Frontal cortex (tissue), 4 donors: ENCODE measurements around the gene SH3PXD2A. TPM values are rescaled to one million over a fixed set of nuclear protein-coding genes. Genes with fewer than 3 reads are reported as not detected.

Source experiments
- DNase-seq, 2 donors: peaks; one replicate each; pipeline ENCODE4 v3.0.0; 2012; ENCODE audit warnings: low spot score in 2 of 2
- FAIRE-seq: peaks from 2 replicates; lab custom pipeline; 2012; peaks lifted over from hg19 to GRCh38; lab: Jason Lieb, UNC
- total RNA-seq: library from RNA; depleted of rRNA; stranded (reverse); fragments of >200 nt; gene quantifications from one replicate; pipeline ENCODE4 v1.2.3, GENCODE V29; 2014
- donor health status: control.
- donor health status: control.
- donor health status: control.

Gene SH3PXD2A
- total RNA-seq, 1 donor from 2014 or later = 6.1 TPM

DNA sequence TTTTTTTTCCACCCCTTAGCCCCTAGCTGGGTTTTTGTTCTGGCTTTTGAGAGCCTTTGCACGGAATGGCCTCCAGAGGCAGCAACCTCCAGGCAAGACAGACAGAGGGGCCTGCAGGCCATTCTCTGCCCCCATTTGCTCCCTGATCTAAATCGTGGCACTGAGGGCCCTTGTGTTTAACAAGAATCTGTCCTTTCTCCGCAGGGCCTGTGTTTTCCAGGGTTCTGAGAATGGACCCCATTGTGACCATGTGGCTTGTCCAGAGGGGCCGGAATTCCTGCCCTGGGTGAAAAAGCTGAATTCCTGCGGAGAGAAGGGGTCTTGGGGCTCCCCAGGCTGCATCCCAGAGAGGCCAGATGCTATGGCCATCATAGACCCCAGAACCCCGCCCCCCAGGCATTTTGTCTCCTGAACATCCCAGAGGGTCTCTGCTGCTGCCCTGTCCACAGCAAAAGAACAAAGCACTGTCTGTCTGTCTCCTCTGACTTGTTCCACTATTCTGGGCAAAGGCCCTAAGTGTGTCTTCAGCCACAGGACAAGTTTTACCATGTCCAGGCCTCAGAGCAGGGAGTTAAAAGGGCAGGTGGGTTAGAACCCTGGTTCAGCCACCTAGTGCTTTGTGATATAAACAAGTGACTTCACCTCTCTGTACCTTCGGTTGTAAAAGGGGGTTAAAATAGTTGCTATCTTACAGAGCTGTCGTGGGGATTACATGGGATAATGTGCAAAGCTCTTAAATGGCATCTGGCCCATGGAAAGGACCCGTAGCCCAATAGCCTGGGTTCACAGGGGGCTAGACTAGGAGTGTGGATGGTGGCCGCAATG is 155.6 kb downstream of the SH3PXD2A start:
- FAIRE-seq (no peak), DNase-seq (no peak)

DNA sequence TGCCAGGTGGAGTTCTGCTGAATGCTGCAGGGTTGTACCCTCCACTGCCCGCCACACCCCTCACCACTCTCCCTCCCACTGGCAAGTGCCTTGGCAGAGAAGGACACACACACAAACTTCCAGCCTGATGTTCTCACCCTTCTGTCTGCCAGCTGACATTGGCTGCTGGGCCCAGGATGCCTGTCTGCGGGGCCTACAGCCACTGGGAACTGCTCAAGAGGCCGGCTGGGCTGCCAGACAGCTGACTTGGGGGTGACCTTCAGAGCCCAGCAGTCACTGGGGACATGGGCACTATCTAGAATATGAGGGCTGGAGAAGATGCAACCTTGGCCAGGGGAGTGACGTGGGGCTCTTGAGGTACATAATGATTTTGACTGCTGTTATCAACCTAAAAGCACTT is 157.1 kb downstream of the SH3PXD2A start:
- DNase-seq (no peak), FAIRE-seq (no peak)

DNA sequence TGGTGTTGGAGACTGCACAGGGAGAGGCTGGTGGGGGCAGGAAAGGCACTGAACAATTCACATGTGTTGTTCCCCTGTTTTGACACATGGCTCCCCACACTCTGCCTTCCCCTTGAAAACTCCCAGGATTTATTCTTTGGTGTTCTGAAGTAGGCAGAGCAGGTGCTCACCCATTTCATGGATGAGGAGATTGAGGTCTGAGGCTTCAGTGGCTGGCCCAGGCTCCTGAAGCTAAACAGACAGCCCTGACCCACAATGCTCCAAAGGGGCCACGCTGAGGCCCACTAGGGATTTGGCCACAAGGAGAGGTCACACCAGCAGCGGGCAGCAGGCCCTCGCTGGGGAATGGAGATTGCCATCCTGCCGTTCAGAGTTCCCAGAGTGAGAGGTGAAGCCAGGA is 157.6 kb downstream of the SH3PXD2A start:
- FAIRE-seq = no peak
- no peak for DNase-seq

DNA sequence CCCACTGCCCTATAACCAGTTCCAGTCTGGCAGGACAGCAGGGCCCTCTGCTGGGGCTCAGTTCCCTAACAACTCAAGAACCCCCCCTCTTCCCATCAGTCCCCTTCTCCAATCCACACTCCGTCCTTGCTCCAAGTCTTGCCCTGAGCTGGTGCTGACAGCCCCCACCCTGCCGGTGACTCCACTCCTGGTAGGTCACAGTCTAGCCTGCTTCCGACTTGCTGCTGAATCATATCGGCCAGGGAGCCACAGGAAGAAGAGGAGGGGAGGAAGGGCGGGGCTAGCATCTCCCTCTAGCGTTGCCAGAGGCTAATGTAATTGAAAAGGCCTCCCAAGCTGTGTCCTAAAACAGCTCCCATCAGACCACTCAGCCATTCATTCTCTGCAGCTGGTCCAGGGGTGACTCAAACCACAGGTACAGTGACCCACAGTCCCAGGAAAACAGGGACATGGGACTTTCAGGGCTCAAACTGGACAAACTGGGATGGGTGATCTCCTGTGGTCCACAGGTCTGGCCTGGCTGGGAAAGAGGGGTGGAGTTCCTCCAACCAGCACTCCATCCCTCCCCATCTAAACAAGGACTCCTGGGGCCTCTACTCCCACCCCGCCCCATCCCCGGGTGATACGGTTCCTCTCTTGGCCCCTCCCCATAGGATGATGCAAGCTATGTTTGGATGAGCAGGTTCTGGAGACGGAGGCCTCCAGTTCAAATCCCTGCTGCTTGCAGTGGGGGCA is 158.8 kb downstream of the SH3PXD2A start:
- no peak for FAIRE-seq
- DNase-seq = peak in 1 of 2 donors; percentile 69

DNA sequence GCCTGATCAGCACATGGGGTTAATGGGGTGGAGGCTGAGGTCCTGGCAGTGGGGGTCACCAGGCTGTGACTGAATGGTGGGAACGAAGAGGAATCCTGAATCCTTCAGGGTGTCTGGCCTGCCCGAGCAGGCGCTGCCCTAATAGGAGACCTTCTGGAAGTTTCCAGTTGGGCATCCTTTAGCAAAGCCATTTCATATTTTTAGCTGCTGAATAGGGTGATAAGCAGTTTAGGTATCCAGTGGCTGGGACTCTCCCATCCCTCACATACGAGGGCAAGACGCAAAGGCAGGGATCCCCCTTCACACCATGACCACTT is 159.3 kb downstream of the SH3PXD2A start:
- DNase-seq = no peak
- FAIRE-seq = no peak

DNA sequence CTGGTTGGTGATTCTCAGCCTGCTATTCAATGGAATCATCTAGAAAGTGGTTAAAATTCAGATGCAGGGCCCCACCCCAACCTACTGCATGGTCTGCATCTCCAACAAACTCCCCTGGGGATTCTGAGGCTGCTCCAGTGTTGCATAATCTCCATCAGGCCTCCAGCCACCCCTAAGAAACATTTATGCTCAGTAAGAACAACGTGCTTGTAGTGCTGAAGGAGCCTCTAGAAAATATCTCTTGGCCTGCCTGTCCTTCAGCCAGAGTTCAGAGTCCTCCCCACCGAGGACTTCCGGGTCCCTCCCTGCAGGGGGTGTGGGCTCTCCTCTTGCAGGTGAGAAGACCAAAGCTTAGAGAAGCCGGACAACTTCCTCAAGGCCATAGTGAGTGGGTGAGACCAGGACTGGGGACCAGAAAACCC is 159.8 kb downstream of the SH3PXD2A start:
- no peak for FAIRE-seq
- DNase-seq = no peak

DNA sequence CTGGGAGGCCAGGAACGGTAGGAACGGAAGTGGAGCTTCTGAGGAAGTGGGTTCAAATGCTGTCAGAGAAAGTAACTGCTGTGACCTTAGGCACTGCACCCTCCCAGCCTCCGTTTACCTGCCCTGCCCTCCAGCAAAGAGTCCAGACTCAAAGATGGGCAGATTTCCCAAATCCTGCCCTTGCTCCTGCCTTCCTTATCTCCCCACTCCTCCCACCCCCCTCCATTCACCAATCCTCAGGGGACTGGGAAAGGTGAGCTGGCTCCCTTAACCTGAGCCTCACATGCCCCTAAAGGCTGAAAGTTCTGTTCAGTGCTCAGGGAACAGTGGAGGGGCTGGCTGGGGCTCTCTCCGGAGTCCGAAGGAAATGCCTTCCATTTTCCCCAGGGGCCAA is 161.6 kb downstream of the SH3PXD2A start:
- DNase-seq (no peak), FAIRE-seq (no peak)

DNA sequence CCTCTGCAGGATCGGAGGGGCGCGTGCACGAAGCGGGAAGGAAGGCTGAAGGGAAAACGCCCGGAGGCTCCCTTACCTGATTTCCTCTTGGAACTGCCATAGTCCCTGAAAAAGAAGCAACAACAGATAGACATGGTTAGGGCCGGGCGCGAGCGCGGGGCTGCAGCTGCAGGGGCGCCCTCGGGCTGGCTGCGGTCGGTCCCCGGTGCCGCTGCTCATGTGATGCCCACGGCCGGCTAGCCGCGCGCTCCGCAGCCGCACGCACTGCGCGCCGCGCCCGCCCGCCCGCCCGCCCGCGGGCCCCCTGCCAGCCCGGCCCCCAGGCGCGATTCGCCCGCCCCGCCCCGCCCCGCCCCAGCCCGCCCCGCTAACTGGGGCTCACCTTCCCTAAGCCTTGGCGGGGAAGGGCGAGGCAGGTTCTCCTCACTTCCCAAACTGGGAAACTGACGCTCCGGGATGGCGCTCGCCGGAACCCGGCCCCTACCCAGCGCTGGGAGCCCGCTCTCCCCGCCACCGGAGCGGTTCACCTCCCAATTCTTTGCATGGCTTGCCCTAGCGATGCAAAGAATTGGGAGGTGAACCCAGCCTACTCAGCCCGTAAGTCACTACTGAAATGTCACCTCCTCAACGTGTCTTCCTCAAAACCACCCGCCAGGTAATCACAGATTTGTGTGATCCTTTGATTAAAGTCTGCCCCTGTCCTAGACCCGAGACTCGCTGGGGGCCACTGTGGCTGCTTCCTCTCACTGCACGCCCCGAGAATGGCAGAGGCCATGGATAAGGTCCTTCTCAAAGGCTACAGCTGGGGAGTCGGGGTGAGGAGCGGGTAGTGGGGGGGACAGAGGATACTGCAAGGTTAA is 162.2 kb downstream of the SH3PXD2A start:
- DNase-seq = peak; percentile 67 to 80
- FAIRE-seq = no peak

DNA sequence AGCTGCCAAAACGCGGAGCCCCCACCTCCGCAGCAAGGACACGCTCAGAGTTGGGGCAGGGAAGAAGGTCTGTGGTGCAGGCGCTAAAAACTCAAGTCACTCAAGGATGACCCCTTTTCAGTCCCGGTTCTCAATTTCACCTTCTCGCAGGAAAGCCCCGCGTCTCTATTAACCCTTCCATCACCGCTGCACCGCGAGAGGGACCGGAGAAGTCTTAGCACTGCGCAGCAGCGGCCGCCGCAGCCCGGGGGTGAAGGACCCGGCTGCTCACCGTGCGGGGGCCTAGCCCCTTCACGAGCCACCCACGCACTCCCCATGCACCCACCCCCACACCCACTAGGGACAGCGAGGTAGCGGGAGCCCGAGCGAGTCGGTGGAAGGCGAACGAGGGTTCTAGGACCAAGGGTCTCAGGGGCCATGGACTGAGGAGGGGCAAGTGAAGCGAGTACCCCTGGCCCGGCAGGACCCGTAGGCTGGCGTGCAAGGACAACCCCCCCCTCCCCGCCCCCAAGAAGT is 162.9 kb downstream of the SH3PXD2A start:
- DNase-seq (no peak), FAIRE-seq (no peak)

DNA sequence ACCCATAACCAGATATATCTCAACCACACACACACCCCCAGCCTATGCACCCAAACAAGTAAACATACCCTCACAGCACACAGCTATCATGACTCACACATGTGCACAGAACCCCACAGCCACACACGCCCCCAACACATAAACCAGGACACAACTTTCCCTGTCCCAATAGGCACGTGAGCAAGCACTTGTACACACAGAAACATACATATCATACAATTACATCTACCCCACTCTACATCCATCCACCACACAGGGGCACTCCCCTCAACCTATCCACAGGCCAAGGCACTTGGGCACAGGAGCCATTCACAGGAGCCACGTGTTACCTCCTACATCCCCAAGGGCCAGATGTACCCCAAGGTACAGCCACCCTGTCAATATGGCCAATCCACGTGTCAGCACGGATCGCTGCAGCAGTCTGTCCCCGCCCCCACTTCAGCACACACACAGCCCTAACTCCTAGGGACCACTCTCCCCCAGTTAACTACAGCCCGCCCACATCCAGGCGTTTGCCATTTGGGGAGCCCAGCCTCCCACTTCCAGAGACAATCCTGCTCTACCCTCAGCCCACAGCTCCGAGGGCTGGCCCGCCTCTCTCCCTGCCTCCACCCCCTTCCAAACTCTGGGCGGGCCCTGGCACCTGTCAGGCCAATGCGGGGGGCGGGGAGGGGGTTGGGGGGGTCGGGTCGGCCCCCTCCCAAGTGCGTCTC is 163.5 kb downstream of the SH3PXD2A start:
- DNase-seq (no peak), FAIRE-seq (no peak)

DNA sequence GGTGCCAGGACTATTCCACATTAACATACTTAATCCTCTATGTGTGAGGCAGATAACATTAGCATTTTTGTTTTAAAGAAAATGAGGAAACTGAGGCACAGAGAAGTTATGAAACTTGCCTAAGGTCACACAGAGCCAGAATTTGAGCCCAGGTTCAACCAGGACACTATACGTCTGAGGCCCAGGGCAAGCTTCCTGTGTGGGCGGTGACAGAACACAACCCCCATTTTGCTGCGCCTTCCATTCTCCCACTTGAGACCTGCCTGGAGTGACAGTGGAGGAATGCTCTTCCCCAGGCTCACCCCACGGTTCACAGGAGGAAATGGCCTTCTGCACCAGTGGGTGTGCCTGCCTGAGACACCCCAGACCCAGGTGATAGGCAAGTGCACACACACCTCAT is 164.1 kb downstream of the SH3PXD2A start:
- no peak for FAIRE-seq
- DNase-seq = no peak

DNA sequence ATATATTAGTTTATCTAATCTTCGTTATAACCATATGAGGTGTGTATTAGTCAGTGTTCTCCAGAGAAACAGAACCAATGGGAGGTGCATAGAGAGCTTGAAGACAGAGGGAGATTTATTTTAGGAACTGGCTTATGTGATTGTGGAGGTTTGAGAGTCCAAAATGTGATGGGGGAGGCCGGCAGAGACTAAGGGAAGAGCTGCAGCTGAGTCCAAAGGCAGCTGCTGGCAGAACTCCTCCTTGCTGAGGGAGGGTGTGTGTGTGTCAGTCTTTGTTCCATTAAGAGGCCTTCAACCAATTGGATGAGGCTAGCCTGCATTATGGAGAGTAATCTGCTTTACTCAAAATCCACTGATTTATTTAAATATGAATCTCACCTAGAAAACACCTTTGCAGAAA is 165.1 kb downstream of the SH3PXD2A start:
- DNase-seq (peak in 1 of 2 donors; percentile 69), FAIRE-seq (no peak)

DNA sequence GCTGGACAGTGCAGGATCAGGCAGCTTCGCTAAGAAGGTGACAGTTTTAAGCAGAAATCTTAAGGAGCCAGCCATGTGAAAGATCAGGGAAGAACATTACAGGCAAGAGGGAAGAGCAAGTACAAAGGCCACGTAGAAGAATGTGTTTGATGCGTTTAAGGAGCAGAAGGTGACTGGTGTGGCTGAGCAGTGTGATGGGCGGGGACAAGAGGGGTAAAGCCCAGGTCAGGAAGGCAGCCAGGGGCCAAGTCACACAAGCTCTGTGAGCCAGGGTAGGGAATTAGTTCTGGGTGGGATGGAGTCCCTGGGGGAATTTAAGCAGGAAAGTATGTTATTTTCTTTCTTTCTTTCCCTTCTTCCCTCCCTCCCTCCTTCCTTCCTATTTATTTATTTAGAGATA is 166.9 kb downstream of the SH3PXD2A start:
- DNase-seq = no peak
- no peak for FAIRE-seq

DNA sequence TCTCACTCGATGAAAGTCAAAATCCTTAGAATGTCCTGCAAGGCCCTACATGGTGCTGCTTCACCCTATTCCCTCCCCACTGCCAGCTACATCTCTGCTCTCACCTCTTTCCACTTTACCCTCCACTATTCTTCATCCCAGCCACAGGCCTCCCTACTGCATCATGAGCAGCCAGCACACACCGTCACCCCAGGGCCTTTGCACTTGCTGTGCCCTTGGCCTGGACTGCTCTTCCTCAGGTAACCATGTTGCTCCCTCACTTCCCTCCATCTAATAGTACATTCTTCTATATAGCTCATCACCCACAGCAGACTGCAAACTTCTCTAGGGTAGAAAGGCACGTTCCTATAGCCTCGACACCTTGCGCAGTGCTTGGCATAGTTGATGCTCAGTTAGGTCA is 167.7 kb downstream of the SH3PXD2A start:
- FAIRE-seq (no peak), DNase-seq (no peak)

DNA sequence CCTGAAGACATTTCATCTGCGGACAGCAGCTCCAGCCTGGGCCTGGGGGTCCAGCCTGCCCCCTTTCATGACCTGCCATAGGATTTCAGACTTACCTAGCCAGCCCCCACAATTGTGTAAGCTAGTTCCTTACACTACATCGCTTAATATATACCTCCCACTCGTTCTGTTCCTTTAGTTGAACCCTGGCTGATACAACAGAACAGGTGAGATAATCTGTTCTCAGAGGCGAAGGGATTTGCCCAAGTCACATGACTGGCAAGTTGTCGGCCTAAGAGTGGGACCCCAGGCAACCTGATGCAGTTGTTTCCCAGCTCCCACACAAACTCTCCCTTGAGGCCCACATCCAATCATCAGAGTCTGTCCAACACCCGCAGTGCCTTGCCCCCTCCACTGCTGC is 168.2 kb downstream of the SH3PXD2A start:
- no peak for FAIRE-seq

DNA sequence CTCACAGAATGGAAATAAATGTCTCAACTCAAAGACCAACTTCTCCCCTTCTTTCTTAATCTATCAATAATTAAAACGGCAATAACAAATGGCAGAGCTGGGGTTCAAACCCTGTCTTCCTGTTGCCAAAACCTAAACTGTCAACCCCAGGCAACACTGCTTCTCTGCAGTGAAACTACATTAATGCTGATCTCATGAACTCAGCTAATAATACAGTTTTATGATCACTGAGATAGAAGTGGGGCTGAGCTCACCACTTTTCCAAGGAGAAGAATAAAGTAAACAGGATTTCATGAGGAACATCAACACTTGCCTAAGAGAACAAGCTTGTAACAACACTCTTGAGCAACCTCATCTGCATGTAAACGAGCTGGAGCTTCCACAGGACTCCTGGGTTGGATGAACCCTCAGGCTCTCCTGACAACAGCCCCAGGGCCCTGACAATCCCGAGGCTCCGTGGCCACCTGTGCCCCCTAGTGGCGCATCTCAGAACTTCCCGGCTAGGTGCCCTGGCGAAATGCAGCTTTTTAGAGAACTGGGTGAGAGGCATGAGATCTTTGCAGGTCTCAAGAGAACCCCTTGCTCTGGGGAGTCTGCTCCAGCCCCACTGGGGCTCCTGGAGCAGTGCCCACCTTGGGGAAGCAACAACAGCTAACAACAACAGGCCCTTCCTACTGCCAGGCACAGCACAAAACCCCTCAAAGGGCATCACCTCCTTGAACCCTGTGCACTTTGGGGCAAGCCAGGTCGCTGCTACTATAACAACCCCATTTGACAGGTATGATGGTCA is 169.3 kb downstream of the SH3PXD2A start:
- DNase-seq (peak; percentile 76 to 78), FAIRE-seq (no peak)

More for the DNA sequence above, 168.2 kb downstream of the SH3PXD2A start:
- no peak for DNase-seq

DNA sequence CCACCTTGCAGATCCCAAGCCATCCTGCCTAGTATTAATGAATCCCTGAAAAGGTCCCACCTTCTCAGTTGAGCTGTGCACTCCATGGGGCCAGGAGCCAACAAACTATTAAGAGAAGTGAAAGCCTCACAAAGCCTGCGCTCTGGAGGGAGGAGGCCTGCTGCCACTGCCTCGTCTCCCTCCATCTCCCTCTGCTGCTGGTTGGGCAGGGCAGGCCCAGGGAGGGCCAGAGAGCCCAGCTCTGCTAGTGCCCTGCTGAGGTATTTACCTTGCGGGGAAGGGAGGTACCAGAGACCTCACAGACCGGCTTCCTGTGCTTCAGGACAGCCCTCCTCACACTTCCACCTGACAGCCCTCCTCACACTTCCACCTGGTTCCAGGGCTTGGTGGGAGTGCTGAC is 171.5 kb downstream of the SH3PXD2A start:
- no peak for DNase-seq
- no peak for FAIRE-seq

DNA sequence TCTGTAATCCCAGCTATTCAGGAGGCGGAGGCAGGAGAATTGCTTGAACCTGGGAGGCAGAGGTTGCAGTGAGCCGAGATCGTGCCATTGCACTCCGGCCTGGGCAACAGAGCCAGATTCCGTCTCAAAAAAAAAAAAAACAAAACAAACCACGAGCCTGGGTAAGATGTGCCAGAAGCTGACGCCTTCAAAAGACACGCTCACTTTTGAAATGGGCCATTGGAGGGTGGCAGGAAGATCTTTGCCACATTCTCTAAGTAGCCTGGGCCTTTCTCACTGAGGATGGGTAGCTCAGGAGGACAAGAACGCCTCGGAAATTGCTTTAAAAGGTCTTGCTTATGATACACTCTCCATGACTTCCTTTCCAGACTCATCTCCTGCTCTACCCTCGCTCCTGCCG is 172.7 kb downstream of the SH3PXD2A start:
- no peak for DNase-seq
- no peak for FAIRE-seq
